ENCODE measurements around the gene HSP90AA1. TPM values are rescaled to one million over a fixed set of nuclear protein-coding genes. Genes with fewer than 3 reads are reported as not detected.

HSP90AA1 gene
- total RNA-seq, 1 donor: 368 TPM

GRCh38 chr14:102103062-102103695 is 16.3 kb upstream of the HSP90AA1 start:
- H3K4me3 ChIP-seq (ENCODE audit: low read depth, low read length): no peak overlapping the region
- DNase-seq (ENCODE audit: low read depth): no peak
- TF ChIP-seq CTCF (IDR thresholded peaks at IDR 0.05; ENCODE audit: insufficient read depth, low read length): no peak

GRCh38 chr14:102097441-102098135 is 10.7 kb upstream of the HSP90AA1 start:
- H3K4me3 ChIP-seq (ENCODE audit: low read depth, low read length): no peak overlapping the region
- no peak for TF ChIP-seq CTCF (IDR thresholded peaks at IDR 0.05; ENCODE audit: insufficient read depth, low read length)
- DNase-seq (ENCODE audit: low read depth): no peak

- peak; percentile 81 for TF ChIP-seq CTCF (IDR thresholded peaks at IDR 0.05; ENCODE audit: insufficient read depth, low read length)
- H3K4me3 ChIP-seq (ENCODE audit: low read depth, low read length): no peak overlapping the region
- peak; percentile 85 for DNase-seq (ENCODE audit: low read depth)
Observed at GRCh38 chr14:102096569-102097188, 9.8 kb upstream of the HSP90AA1 start.

GRCh38 chr14:102095871-102096568 is 9.2 kb upstream of the HSP90AA1 start:
- H3K4me3 ChIP-seq (ENCODE audit: low read depth, low read length): no peak overlapping the region
- TF ChIP-seq CTCF (IDR thresholded peaks at IDR 0.05; ENCODE audit: insufficient read depth, low read length): peak; percentile 27
- no peak for DNase-seq (ENCODE audit: low read depth)

- H3K4me3 ChIP-seq (ENCODE audit: low read depth, low read length): no peak overlapping the region
- no peak for TF ChIP-seq CTCF (IDR thresholded peaks at IDR 0.05; ENCODE audit: insufficient read depth, low read length)
- no peak for DNase-seq (ENCODE audit: low read depth)
Observed at GRCh38 chr14:102095231-102095870, 8.5 kb upstream of the HSP90AA1 start.

- no peak overlapping the region for H3K4me3 ChIP-seq (ENCODE audit: low read depth, low read length)
- TF ChIP-seq CTCF (IDR thresholded peaks at IDR 0.05; ENCODE audit: insufficient read depth, low read length): no peak
- peak; percentile 15 for DNase-seq (ENCODE audit: low read depth)
Observed at GRCh38 chr14:102094101-102094500, 7.3 kb upstream of the HSP90AA1 start.
